Activated B cell treated with CpG ODN at 0.5 μM for 24 hours (primary cell): ENCODE data around the gene DUSP2. TPM values are rescaled to one million over a fixed set of nuclear protein-coding genes. Genes with fewer than 3 reads are reported as not detected.

Source experiments
- ATAC-seq: fragments of 200-7000 bp; cut with Tn5 transposase; one replicate; pipeline ENCODE4 v1.10.0; 2021; ENCODE audit warnings: low read depth, mild to moderate bottlenecking, moderate library complexity
- CTCF ChIA-PET: fragments of 350-600 bp; sonication (Branson Sonifier 250); formaldehyde crosslinking; loops from one replicate; lab custom pipeline; 2021; ENCODE audit warnings: antibody characterized with exemption; lab: Charles Lee
- POLR2A ChIA-PET: fragments of 350-600 bp; sonication (Branson Sonifier 250); formaldehyde crosslinking; loops from one replicate; lab custom pipeline; 2021; ENCODE audit warnings: antibody characterized with exemption; lab: Charles Lee
- DNase-seq: peaks from one replicate; pipeline ENCODE4 v3.0.0; 2022
- H3K27ac Mint-ChIP-seq: one replicate; pipeline ENCODE4 v1.8.0; 2020; ENCODE audit warnings: mixed read lengths
- H3K27me3 Mint-ChIP-seq: one replicate; pipeline ENCODE4 v1.8.0; 2021; ENCODE audit warnings: mixed read lengths
- H3K36me3 Mint-ChIP-seq: one replicate; pipeline ENCODE4 v1.8.0; 2021; ENCODE audit warnings: low read depth, mixed read lengths
- H3K4me1 Mint-ChIP-seq: one replicate; pipeline ENCODE4 v1.8.0; 2021; ENCODE audit warnings: mixed read lengths
- H3K4me3 Mint-ChIP-seq: one replicate; pipeline ENCODE4 v1.8.0; 2020; ENCODE audit warnings: mild to moderate bottlenecking, mixed read lengths
- H3K9me3 Mint-ChIP-seq: one replicate; pipeline ENCODE4 v1.8.0; 2020; ENCODE audit warnings: mixed read lengths
- intact Hi-C: fragments of 100-400 bp; cut with micrococcal nuclease; formaldehyde crosslinking; loops from one replicate; pipeline ENCODE4 v1.15.1; 2024
- total RNA-seq: library from RNA; stranded (reverse); gene quantifications from 2 replicates; pipeline ENCODE4 v1.2.3, GENCODE V29; 2022
- TF ChIP-seq, protein P1 (sequence below): fragments of 200-600 bp; IDR thresholded peaks from one replicate; pipeline ENCODE4 v1.8.0; 2022; ENCODE audit warnings: antibody characterized with exemption, mild to moderate bottlenecking

The DUSP2 gene
- total RNA-seq, 1 donor from 2014 or later = 118 TPM

DNA sequence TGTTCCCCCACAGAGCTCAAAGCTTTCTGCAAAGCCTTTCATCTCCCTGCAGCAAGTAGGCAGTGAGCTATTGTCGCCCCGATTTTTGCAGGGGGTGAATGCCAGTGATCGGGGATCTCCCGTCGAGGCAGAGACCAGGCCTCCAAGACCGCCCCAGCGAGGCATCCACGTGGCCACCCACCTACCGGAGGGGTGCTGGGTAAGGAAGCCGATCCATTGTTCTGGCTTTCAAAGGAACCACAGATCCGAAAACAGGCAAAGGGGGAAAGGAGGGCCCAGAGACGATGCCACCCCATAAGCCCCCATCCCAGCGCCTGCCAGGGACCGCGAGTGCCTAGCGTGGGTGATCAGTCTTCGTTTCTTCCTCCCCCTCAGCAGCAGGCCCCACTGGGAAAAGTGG is 31.3 kb downstream of the DUSP2 start:
- Mint-ChIP-seq H3K9me3 (no peaks in the 10 kb centered on the region), H3K27me3 (peaks cover 9% of the 10 kb centered on the region), H3K27ac (no peak overlapping the region), H3K4me3 (no peak overlapping the region), H3K36me3 (no peaks in the 10 kb centered on the region), H3K4me1 (peaks cover 14% of the 10 kb centered on the region)
- TF ChIP-seq, protein P1, sequence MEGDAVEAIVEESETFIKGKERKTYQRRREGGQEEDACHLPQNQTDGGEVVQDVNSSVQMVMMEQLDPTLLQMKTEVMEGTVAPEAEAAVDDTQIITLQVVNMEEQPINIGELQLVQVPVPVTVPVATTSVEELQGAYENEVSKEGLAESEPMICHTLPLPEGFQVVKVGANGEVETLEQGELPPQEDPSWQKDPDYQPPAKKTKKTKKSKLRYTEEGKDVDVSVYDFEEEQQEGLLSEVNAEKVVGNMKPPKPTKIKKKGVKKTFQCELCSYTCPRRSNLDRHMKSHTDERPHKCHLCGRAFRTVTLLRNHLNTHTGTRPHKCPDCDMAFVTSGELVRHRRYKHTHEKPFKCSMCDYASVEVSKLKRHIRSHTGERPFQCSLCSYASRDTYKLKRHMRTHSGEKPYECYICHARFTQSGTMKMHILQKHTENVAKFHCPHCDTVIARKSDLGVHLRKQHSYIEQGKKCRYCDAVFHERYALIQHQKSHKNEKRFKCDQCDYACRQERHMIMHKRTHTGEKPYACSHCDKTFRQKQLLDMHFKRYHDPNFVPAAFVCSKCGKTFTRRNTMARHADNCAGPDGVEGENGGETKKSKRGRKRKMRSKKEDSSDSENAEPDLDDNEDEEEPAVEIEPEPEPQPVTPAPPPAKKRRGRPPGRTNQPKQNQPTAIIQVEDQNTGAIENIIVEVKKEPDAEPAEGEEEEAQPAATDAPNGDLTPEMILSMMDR = no peak
- ChIA-PET POLR2A (no interaction called here), CTCF (interaction anchor here (1.0 to 1.4 kb wide), 2 partner anchors 61 to 121 kb away, joined by 3 to 4 read pairs; no protein-coding TSS in a partner anchor)
- intact Hi-C loops = loop anchor here (10.0 kb wide), 1 partner anchor 89 kb away; no protein-coding TSS in a partner anchor
- ATAC-seq = no peak
- no peak for DNase-seq

DNA sequence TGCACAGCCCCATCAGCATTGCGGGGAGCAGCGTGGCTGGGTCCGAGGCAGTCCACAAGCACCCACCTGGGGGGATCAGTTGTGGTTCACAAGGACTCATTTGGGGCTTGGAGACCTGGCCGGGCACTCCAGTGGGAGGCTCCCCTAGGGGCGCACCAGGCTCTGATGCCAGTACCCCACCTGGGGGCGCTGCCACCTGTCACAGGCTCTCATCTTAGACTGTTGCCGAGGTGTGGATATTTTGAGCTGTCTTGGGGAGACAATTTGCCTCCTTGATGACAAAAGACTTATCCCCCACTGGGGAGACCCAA is 31.9 kb downstream of the DUSP2 start:
- intact Hi-C loops = loop anchor here (10.0 kb wide), 1 partner anchor 89 kb away; no protein-coding TSS in a partner anchor
- no peaks in the 10 kb centered on the region for H3K9me3 Mint-ChIP-seq
- ChIA-PET POLR2A (no interaction called here), CTCF (interaction anchor here (0.7 to 1.4 kb wide), 3 partner anchors 61 to 121 kb away, joined by 3 to 4 read pairs (median 3); no protein-coding TSS in a partner anchor)
- no peak for DNase-seq
- TF ChIP-seq, protein P1 = no peak
- H3K4me1 Mint-ChIP-seq = peaks cover 14% of the 10 kb centered on the region
- no peak overlapping the region for H3K4me3 Mint-ChIP-seq
- no peak overlapping the region for H3K27ac Mint-ChIP-seq
- H3K27me3 Mint-ChIP-seq = peaks cover 6% of the 10 kb centered on the region
- no peak for ATAC-seq
- no peaks in the 10 kb centered on the region for H3K36me3 Mint-ChIP-seq

DNA sequence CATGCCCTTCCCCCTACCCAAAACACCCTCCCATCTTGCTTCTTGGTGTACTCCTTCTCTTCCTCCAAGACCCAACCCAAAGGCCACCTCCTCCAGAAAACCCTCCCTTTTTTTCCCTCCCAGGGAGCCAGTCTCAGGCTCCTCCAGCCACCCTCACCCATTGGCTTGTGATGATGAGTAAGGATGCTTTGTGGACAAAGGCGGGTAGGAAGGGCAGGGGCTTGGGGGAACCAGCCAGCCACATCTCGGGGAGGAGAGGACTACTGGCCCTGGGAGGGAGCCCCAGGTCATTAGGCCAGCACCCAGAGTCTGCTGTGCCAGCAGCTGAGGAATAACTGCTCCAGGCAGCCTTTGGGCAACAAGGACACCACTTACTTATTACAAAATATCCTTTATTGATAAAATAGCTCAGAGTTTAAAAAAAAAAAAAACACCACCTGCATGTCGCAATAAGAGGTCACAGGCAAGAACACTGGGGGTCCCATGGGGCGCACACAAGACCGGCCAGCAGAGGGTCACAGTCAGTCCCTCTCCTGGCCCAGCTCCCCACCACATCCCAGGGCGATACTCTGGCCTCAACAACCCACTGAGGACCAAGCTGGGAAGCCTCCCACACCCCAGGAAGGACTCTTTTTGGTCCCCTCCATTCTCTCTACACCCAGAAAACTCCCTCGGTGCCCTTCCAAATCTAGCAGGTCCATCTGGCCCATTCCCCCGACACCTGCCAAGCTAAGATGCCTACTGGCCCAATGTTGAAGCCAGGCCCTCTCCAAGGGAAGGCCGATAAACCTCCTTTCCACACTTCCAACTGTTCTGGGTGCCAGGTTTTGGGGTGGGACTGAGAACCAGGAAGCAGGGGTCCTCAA is 32.5 kb downstream of the DUSP2 start:
- DNase-seq (no peak), ATAC-seq (no peak)
- POLR2A ChIA-PET = interaction anchor here (1.0 kb wide), 1 partner anchor 62 kb away, joined by 3 read pairs; no protein-coding TSS in a partner anchor
- Mint-ChIP-seq H3K27me3 (peaks cover 9% of the 10 kb centered on the region), H3K4me1 (peaks cover 10% of the 10 kb centered on the region), H3K4me3 (no peak overlapping the region), H3K9me3 (no peaks in the 10 kb centered on the region), H3K27ac (no peak overlapping the region), H3K36me3 (no peaks in the 10 kb centered on the region)
- intact Hi-C loops = loop anchor here (10.0 kb wide), 1 partner anchor 88 kb away; no protein-coding TSS in a partner anchor
- CTCF ChIA-PET = interaction anchor here (0.7 to 2.5 kb wide), 3 partner anchors 61 to 120 kb away, joined by 3 to 7 read pairs (median 3); no protein-coding TSS in a partner anchor
- TF ChIP-seq, protein P1 = no peak

DNA sequence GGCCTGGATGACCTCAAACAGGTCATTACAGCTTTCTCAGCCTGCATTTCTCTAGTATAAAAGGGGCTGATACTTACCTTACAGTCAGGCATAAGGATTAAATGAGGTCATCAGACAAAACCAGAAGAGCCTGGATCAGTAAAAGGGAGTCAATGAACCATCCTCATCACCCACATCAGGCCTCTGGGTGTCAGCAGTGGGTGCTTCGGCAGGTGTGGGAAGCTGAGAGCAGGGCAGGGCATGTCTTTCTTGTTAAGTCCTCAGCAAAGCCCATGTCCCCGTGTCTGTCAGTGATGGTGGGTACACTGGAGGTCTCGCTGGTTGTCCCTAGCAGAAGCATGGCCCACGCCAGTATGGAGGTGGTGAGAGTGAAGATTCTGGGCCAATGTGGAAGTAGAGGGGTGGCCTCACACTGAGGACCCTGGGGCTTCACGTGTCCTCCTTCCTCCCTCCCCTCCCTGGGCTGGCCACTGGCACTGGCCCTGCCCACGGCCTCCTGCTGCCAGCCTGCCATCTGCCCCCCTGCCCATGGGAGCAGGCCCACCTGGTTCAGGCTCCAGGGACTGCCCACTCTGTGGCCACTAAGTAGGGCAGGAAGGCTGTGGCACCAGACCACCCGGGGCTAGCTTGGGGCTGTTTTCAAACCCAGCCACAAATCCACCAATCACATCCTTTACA is 33.3 kb downstream of the DUSP2 start:
- ChIA-PET POLR2A (interaction anchor here (1.0 kb wide), 1 partner anchor 63 kb away, joined by 3 read pairs; no protein-coding TSS in a partner anchor), CTCF (interaction anchor here (2.5 kb wide), 1 partner anchor 62 kb away, joined by 7 read pairs; no protein-coding TSS in a partner anchor)
- ATAC-seq (no peak), DNase-seq (peak; percentile 12)
- TF ChIP-seq, protein P1 = no peak
- no peaks in the 10 kb centered on the region for H3K9me3 Mint-ChIP-seq
- intact Hi-C loops = loop anchor here (10.0 kb wide), 1 partner anchor 87 kb away; no protein-coding TSS in a partner anchor
- H3K27ac Mint-ChIP-seq = no peak overlapping the region
- peaks cover 4% of the 10 kb centered on the region for H3K4me1 Mint-ChIP-seq
- H3K27me3 Mint-ChIP-seq = peaks cover 9% of the 10 kb centered on the region
- no peak overlapping the region for H3K4me3 Mint-ChIP-seq
- no peaks in the 10 kb centered on the region for H3K36me3 Mint-ChIP-seq
